Loucy (cell line): ENCODE data around the gene NDFIP1.

Source experiments
- H2AFZ ChIP-seq: fragments of 200-600 bp; sonication (generic); 2 replicates; pipeline ENCODE4 v1.6.0; 2016; ENCODE audit warnings: antibody characterized with exemption, mild to moderate bottlenecking, low read length, moderate library complexity
- H3F3A ChIP-seq: fragments of 200-600 bp; 2 replicates; pipeline ENCODE4 v1.6.0; 2016; ENCODE audit warnings: antibody characterized with exemption, low read depth, mild to moderate bottlenecking
- H3K27me3 ChIP-seq: fragments of 200-600 bp; sonication (generic); 2 replicates; pipeline ENCODE4 v1.6.1; 2014; ENCODE audit warnings: low read length, mild to moderate bottlenecking; ENCODE audit not compliant: insufficient read depth, poor library complexity, severe bottlenecking
- H3K36me3 ChIP-seq: fragments of 200-600 bp; sonication (generic); 2 replicates; pipeline ENCODE4 v1.6.1; 2016; ENCODE audit warnings: low read length; ENCODE audit not compliant: insufficient read depth
- H3K4me1 ChIP-seq: fragments of 200-600 bp; sonication (generic); 2 replicates; pipeline ENCODE4 v1.5.1; 2014; ENCODE audit warnings: low read length, mild to moderate bottlenecking; ENCODE audit not compliant: insufficient read depth, poor library complexity, severe bottlenecking
- H3K4me2 ChIP-seq: fragments of 200-600 bp; sonication (generic); 2 replicates; pipeline ENCODE4 v1.6.0; 2014; ENCODE audit warnings: antibody characterized with exemption, low read length, low read depth, mild to moderate bottlenecking; ENCODE audit not compliant: poor library complexity, severe bottlenecking
- H3K4me3 ChIP-seq: fragments of 200-600 bp; sonication (generic); 2 replicates; pipeline ENCODE4 v1.5.1; 2014; ENCODE audit warnings: low read length, mild to moderate bottlenecking, mixed read lengths; ENCODE audit not compliant: poor library complexity, severe bottlenecking
- H3K79me2 ChIP-seq: fragments of 200-600 bp; sonication (generic); 2 replicates; pipeline ENCODE4 v1.6.1; 2014; ENCODE audit warnings: low read length; ENCODE audit not compliant: insufficient read depth
- H3K9ac ChIP-seq: fragments of 200-600 bp; sonication (generic); 2 replicates; pipeline ENCODE4 v1.6.0; 2014; ENCODE audit warnings: mild to moderate bottlenecking, low read depth, low read length, moderate library complexity; ENCODE audit not compliant: poor library complexity, severe bottlenecking
- H3K9me2 ChIP-seq: fragments of 200-600 bp; sonication (generic); replicated peaks from 2 replicates; pipeline ENCODE4 v1.6.1; 2016; ENCODE audit warnings: low read depth, low read length, mixed read lengths
- H3K9me3 ChIP-seq: fragments of 200-600 bp; sonication (generic); 2 replicates; pipeline ENCODE4 v1.6.1; 2014; ENCODE audit warnings: mild to moderate bottlenecking, antibody characterized with exemption, low read length, low read depth; ENCODE audit not compliant: insufficient read depth
- H4K20me1 ChIP-seq: fragments of 200-600 bp; sonication (generic); 2 replicates; pipeline ENCODE4 v1.6.0; 2014; ENCODE audit warnings: antibody characterized with exemption, low read length, mild to moderate bottlenecking; ENCODE audit not compliant: insufficient read depth, poor library complexity, severe bottlenecking
- CTCF ChIP-seq: fragments of 200-600 bp; sonication (generic); conservative IDR thresholded peaks from 2 replicates; pipeline ENCODE4 v1.5.1; 2014; ENCODE audit warnings: mild to moderate bottlenecking, antibody characterized with exemption, low read length
- EZH2phosphoT487 ChIP-seq: fragments of 200-600 bp; IDR thresholded peaks from 2 replicates; pipeline ENCODE4 v1.6.1; 2018; ENCODE audit warnings: antibody characterized with exemption, mild to moderate bottlenecking, moderate library complexity, borderline replicate concordance

Gene NDFIP1

GRCh38 chr5:142115937-142116614 is 7.5 kb downstream of the NDFIP1 start:
- Histone ChIP-seq H3K9me2 (no peaks in the 10 kb centered on the region), H3K4me2 (no peak overlapping the region), H3K27me3 (no peaks in the 10 kb centered on the region), H3K9me3 (no peaks in the 10 kb centered on the region), H2AFZ (no peak overlapping the region), H4K20me1 (peaks cover 5% of the 10 kb centered on the region), H3K9ac (no peak overlapping the region), H3K4me3 (no peak overlapping the region), H3K4me1 (peaks cover 50% of the 10 kb centered on the region), H3F3A (peaks cover 2% of the 10 kb centered on the region; the same call in 1 of the 2 replicates), H3K79me2 (peaks cover 76% of the 10 kb centered on the region), H3K36me3 (no peaks in the 10 kb centered on the region)
- TF ChIP-seq EZH2phosphoT487, result no peak
- TF ChIP-seq CTCF, result no peak

GRCh38 chr5:142117579-142118151 is 9.1 kb downstream of the NDFIP1 start:
- no peaks in the 10 kb centered on the region for H3K9me2 ChIP-seq
- no peaks in the 10 kb centered on the region for H4K20me1 ChIP-seq
- H3K4me1 ChIP-seq, result peaks cover 60% of the 10 kb centered on the region
- H3K27me3 ChIP-seq, result no peaks in the 10 kb centered on the region
- peaks cover 76% of the 10 kb centered on the region for H3K79me2 ChIP-seq
- no peaks in the 10 kb centered on the region for H3K36me3 ChIP-seq
- H3K9me3 ChIP-seq, result no peaks in the 10 kb centered on the region
- no peak overlapping the region for H3K9ac ChIP-seq
- TF ChIP-seq CTCF (no peak), EZH2phosphoT487 (no peak)
- H3K4me2 ChIP-seq, result no peak overlapping the region
- H3K4me3 ChIP-seq, result no peak overlapping the region
- H3F3A ChIP-seq, result peaks cover 3% of the 10 kb centered on the region; the same call in 1 of the 2 replicates
- H2AFZ ChIP-seq, result no peak overlapping the region

- TF ChIP-seq CTCF, result no peak
- no peak for TF ChIP-seq EZH2phosphoT487
- Histone ChIP-seq H3K9me2 (no peaks in the 10 kb centered on the region), H3K4me2 (peak overlapping the region; percentile 66), H3K9ac (no peak overlapping the region), H3K79me2 (peaks cover 76% of the 10 kb centered on the region), H3K9me3 (no peaks in the 10 kb centered on the region), H3K27me3 (no peaks in the 10 kb centered on the region), H2AFZ (no peak overlapping the region), H3K36me3 (no peaks in the 10 kb centered on the region), H3F3A (peaks cover 3% of the 10 kb centered on the region; the same call in 1 of the 2 replicates), H3K4me3 (no peak overlapping the region), H3K4me1 (peaks cover 55% of the 10 kb centered on the region), H4K20me1 (no peaks in the 10 kb centered on the region)
Observed at GRCh38 chr5:142118155-142118686, 9.6 kb downstream of the NDFIP1 start.
